Panc1 (cell line): ENCODE results near the gene TP53I11.

Experiments used
- POLR2AphosphoS5 ChIP-seq: IDR thresholded peaks from 2 replicates; pipeline ENCODE4 v1.6.1; 2012; ENCODE audit warnings: mild to moderate bottlenecking, low read depth, low read length, moderate library complexity
- SIN3A ChIP-seq: IDR thresholded peaks from 2 replicates; pipeline ENCODE4 v1.6.1; 2012; ENCODE audit warnings: low read depth, mild to moderate bottlenecking, low read length, moderate library complexity, borderline replicate concordance; ENCODE audit not compliant: insufficient read depth
- TF ChIP-seq, protein P1 (sequence below): fragments of 450-650 bp; IDR thresholded peaks from 2 replicates; pipeline ENCODE4 v1.5.1; 2017; ENCODE audit warnings: mild to moderate bottlenecking
- TF ChIP-seq, protein P2 (sequence below), 2 experiments: IDR thresholded peaks; 2 replicates each; pipeline ENCODE4 v1.6.1; 2011 to 2012; ENCODE audit warnings: low read depth in 2 of 2, control low read depth in 1 of 2, low read length in 1 of 2, mild to moderate bottlenecking in 1 of 2, moderate library complexity in 1 of 2; ENCODE audit not compliant: insufficient read depth in 1 of 2

DNA sequence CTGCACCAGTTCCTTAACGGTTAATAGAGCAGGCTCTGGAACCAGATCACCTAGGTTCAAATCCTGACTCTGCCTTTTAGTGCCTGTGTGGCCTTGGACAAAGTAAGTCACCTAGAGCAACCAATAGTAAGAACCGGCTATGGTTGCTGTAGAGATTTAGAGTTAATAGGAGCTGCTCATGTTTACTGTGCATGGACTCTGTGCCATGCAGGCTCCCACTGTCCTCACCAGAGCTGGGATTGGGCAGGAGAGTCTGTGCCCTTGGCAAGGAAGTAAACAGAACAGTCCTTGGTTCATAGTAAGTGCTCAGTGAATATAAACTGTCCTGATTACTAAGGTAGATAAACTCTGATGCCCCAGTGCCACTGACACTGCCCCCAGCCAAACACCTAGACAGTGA is 1.4 kb upstream of the TP53I11 start:
- TF ChIP-seq, protein P1, sequence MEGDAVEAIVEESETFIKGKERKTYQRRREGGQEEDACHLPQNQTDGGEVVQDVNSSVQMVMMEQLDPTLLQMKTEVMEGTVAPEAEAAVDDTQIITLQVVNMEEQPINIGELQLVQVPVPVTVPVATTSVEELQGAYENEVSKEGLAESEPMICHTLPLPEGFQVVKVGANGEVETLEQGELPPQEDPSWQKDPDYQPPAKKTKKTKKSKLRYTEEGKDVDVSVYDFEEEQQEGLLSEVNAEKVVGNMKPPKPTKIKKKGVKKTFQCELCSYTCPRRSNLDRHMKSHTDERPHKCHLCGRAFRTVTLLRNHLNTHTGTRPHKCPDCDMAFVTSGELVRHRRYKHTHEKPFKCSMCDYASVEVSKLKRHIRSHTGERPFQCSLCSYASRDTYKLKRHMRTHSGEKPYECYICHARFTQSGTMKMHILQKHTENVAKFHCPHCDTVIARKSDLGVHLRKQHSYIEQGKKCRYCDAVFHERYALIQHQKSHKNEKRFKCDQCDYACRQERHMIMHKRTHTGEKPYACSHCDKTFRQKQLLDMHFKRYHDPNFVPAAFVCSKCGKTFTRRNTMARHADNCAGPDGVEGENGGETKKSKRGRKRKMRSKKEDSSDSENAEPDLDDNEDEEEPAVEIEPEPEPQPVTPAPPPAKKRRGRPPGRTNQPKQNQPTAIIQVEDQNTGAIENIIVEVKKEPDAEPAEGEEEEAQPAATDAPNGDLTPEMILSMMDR: no peak
- no peak for TF ChIP-seq POLR2AphosphoS5
- TF ChIP-seq SIN3A: no peak
- TF ChIP-seq, protein P2, sequence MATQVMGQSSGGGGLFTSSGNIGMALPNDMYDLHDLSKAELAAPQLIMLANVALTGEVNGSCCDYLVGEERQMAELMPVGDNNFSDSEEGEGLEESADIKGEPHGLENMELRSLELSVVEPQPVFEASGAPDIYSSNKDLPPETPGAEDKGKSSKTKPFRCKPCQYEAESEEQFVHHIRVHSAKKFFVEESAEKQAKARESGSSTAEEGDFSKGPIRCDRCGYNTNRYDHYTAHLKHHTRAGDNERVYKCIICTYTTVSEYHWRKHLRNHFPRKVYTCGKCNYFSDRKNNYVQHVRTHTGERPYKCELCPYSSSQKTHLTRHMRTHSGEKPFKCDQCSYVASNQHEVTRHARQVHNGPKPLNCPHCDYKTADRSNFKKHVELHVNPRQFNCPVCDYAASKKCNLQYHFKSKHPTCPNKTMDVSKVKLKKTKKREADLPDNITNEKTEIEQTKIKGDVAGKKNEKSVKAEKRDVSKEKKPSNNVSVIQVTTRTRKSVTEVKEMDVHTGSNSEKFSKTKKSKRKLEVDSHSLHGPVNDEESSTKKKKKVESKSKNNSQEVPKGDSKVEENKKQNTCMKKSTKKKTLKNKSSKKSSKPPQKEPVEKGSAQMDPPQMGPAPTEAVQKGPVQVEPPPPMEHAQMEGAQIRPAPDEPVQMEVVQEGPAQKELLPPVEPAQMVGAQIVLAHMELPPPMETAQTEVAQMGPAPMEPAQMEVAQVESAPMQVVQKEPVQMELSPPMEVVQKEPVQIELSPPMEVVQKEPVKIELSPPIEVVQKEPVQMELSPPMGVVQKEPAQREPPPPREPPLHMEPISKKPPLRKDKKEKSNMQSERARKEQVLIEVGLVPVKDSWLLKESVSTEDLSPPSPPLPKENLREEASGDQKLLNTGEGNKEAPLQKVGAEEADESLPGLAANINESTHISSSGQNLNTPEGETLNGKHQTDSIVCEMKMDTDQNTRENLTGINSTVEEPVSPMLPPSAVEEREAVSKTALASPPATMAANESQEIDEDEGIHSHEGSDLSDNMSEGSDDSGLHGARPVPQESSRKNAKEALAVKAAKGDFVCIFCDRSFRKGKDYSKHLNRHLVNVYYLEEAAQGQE (IDR thresholded peaks at IDR 0.05; ENCODE audit: insufficient read depth in 1 of 2, low read depth in 2 of 2, low read length in 1 of 2): no peak
